IMR-90 (cell line): ENCODE data around the gene INO80E.

Source experiments
- FOS ChIP-seq: fragments of 150-350 bp; IDR thresholded peaks from 2 replicates; pipeline ENCODE4 v1.6.1; 2016; ENCODE audit warnings: low read depth, low read length
- MXI1 ChIP-seq: IDR thresholded peaks from 2 replicates; pipeline ENCODE4 v1.6.1; 2012; ENCODE audit warnings: low read depth, mild to moderate bottlenecking, low read length, moderate library complexity, borderline replicate concordance
- POLR2A ChIP-seq: IDR thresholded peaks from 2 replicates; pipeline ENCODE4 v1.6.1; 2012; ENCODE audit warnings: mild to moderate bottlenecking, low read depth, low read length
- TF ChIP-seq, protein P1 (sequence below): conservative IDR thresholded peaks from 2 replicates; pipeline ENCODE4 v1.5.1; 2012; ENCODE audit warnings: mild to moderate bottlenecking, low read depth, low read length, improper control_type of control experiment

DNA sequence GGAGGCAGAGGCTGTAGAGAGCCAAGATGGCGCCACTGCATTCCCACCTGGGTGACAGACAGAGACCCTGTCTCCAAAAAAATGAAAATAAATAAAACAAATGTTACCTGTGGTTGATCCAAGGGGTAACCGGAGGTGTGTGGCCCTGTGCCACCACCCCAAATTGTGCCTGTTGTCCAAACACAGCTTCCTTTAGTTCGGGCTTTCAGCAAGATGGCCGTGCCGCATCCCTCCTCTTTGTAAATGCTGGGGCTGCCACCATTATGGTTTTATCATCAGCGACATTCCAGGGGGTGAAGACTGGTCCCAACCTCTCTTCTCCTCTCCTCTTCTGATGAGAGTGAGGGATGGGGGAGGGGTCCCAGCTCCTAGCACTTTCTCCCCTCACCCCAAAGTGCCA lies 26.8 kb downstream of the INO80E start, which contains the start of gene C16orf92:
- TF ChIP-seq, protein P1, sequence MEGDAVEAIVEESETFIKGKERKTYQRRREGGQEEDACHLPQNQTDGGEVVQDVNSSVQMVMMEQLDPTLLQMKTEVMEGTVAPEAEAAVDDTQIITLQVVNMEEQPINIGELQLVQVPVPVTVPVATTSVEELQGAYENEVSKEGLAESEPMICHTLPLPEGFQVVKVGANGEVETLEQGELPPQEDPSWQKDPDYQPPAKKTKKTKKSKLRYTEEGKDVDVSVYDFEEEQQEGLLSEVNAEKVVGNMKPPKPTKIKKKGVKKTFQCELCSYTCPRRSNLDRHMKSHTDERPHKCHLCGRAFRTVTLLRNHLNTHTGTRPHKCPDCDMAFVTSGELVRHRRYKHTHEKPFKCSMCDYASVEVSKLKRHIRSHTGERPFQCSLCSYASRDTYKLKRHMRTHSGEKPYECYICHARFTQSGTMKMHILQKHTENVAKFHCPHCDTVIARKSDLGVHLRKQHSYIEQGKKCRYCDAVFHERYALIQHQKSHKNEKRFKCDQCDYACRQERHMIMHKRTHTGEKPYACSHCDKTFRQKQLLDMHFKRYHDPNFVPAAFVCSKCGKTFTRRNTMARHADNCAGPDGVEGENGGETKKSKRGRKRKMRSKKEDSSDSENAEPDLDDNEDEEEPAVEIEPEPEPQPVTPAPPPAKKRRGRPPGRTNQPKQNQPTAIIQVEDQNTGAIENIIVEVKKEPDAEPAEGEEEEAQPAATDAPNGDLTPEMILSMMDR = no peak
- TF ChIP-seq POLR2A = no peak
- no peak for TF ChIP-seq MXI1
- no peak for TF ChIP-seq FOS
